HTR-8/SVneo (cell line): ENCODE measurements around the gene ANGPTL1.
"Not testable (repeated sequence)": the region's sequence is repeated elsewhere in the genome, so short reads cannot be mapped to it uniquely, and the experiment has no call there.

Experiments used
- DNase-seq: peaks from one replicate; pipeline ENCODE4 v3.0.0; 2011; ENCODE audit warnings: low spot score, mixed read lengths; ENCODE audit not compliant: insufficient read length
- FAIRE-seq: peaks from 2 replicates; lab custom pipeline; 2011; peaks lifted over from hg19 to GRCh38; lab: Jason Lieb, UNC

Gene ANGPTL1

DNA sequence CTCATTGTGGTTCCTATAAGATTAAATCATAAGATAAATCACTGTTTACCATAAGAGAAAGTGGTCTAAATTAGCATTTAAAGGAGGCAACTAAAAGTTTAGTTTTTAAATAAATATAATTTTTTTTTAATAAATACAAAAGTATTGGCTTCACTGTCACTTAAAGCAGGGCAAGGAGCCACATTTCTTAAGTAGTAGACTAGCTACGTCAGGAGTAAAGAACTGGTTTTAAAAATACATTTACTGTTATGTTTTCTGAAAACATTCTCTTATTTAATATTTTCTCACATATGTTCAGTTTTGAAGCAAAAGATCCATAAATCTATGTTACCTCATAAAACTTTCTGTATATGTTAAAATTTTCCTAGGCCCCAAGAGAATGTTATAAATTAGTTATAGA lies 2.2 kb downstream of the ANGPTL1 start:
- DNase-seq (no peak), FAIRE-seq (no peak)

GRCh38 chr1:178867670-178868069 lies 3.2 kb downstream of the ANGPTL1 start:
- DNase-seq: no peak
- FAIRE-seq: no peak

DNA sequence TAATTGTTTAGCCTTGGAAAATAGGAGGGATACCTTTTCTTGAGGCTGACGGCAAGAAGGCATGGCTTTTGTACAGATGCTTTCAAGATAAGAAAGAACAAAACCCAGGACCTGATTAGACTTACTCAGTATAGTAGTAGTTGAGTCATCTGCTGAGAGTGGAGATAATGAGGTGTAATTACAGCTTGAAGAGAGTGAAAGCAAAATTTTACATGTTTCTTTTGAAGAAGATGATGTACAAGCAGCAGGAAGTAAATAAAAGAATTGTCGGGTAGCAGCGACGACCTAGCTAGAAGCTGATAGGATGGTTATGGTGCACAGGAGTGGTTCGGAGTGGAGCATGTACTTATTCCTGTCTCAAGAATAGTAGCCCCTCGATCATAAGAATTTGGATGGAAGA lies 6.6 kb downstream of the ANGPTL1 start:
- FAIRE-seq: no peak
- DNase-seq: no peak

GRCh38 chr1:178862864-178863263 lies 8.0 kb downstream of the ANGPTL1 start:
- FAIRE-seq (no peak), DNase-seq (no peak)

DNA sequence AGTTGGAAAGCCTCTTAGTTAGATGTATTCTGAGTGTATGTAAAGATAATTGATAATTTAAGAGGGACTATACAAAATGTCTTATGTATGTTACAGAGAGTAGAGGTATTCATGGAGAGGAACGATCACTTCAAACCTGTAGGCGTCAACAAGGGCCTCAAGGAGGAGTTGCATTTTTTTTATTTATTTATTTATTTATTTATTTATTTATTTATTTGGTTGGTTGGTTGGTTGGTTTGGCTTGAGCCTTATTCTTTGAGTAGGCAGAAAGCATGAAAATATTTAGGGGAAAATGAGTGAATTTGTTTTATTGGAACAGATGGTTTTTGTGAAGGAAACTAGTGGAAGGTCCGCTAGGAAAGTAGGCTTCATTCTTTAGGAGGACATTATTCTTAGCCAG lies 8.5 kb downstream of the ANGPTL1 start:
- no peak for FAIRE-seq
- no peak for DNase-seq

DNA sequence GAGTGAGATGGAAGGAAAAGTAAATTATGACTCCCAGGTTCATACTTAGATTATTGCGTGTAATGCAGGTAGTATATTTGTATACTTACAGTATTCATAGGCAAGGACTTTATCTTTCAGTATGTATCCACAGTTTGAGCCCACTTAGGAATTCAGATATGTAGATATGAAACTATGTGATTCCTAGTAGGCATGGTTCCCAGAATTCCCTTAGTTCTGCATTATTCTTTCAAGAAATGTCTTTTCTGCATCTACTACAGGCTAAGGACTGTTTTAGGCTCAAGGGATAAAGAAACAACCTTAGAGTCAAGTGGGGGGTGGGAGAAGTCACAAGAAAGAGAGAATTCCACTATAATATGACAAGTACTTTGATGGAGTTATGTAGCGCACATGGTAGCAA lies 13.8 kb downstream of the ANGPTL1 start:
- FAIRE-seq (no peak), DNase-seq (no peak)

- DNase-seq: no peak
- FAIRE-seq: peak; percentile 28
Measured at GRCh38 chr1:178849918-178850317, 21.0 kb downstream of the ANGPTL1 start.

DNA sequence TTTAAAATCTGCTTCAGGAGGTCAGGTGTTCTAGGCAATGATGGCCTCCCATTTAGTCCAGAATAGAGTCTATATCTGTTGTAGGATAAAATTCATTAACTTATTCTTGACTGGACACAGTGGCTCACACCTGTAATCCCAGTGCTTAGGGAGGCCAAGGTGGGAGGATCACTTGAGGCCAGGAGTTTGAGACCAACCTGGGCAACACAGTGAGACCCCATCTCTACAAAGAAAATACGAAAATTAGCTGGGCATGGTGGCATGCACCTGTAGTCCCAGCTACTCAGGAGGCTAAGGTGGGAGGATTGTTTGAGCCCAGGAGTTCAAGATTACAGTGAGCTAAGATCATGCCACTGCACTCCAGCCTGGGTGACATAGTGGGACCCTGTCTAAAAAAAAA lies 23.0 kb downstream of the ANGPTL1 start:
- not testable (repeated sequence) for DNase-seq, FAIRE-seq

DNA sequence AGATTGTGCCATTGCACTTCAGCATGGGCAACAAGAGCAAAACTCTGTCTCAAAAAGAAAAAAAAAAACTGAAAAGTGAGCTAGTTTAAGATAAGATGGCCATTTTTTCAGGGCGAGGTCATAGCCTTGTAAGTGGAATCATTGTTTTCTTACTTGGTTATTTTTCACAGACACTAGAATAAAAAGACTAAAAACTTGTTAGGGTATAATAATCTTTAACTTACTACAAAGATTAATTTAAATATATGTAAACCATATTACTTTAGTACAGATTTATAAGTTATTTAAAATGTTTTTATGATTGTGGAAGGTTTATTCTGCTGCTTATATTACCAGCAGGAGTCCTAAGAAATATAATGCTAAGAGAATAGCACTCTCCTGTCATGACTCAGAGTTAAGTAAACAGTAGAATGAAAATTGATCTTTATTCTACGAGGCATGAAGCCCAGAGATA lies 23.5 kb downstream of the ANGPTL1 start:
- FAIRE-seq (no peak), DNase-seq (peak; percentile 37)

DNA sequence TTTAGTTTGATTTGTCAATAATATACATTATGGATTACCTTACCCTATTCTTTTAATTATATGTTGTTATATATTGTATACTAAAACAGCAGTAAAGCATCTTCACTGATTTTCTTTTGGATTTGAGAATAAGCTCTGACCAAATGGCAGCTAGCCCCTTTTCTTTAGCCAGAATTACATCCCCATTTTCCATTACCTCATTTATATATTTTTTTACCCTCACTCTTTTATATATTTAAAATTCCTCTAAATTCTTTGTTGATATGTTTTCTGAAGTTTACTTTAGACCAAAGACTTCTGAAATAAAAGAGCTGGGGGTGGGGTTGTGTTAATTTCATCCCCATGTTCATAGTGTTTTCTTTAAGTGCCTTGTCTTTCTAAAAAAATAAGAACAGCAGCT lies 24.6 kb downstream of the ANGPTL1 start:
- no peak for DNase-seq
- FAIRE-seq: no peak

DNA sequence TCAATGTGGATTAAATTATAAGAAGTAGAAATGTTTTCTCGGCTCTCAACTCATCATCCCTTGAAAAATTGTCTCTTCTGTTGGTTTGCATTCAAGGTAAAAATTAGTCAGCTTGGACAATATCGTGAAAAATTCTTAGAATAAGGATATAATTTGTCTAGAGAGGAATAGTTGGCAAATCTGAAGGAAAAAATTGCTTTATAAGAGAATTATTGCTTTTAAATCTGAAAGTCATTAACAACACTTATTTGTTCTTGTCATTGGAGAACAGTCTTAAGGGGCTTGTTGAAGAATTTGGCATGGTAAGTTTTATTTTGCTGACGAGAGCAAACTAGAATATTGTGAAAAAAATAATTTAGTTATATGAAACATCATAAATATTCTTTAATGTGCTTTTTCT lies 26.4 kb downstream of the ANGPTL1 start:
- no peak for FAIRE-seq
- DNase-seq: no peak

DNA sequence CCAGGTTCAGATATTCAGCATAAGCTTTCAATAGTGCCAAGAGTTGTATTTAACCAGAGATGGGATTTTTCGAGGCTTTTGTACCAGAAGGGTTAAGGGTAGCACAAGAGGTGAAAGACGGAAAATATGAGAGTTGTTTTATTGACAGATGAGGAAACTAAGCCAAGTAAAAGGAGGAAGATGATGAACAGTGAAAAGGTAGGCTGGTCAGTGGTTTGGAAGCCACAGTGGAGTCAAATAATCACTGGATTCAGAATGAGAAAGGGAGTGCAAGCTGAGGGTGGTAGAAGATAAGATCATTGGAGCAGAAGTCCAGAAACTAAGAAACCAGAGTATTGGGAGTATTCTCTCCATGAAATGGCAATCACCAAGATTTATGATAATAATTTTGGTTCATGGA lies 45.7 kb downstream of the ANGPTL1 start:
- FAIRE-seq (no peak), DNase-seq (no peak)

DNA sequence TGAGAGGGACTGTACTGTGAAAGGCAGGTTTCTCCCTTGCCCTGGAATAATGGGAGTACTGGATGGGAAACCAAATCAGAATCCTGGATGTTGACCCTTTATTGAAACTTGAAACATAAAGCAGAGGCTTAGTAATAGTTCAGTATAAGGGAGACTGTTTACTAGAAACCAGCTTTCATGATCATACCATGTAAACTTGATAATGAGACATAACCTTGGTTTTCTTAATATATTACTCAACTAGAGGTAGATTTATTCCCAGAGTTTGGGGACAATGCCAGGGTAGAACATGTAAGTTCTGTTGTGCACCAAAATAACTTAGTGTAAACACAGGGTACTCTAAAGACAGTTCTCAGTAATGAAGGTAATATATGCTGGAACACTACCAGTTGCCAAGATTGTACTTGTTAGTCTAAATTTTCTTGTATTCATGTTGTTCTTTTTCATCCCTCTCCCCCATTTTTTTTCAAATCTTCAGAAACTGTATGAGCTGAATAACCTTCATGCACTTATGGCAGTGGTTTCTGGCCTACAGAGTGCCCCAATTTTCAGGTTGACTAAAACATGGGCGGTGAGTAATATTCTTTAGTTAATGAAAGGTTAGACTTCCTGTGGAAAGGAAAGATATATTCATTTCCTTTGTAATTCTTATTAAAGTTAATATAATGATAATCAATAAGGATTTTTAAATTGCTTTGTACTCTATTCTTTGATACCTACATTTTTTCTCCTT lies 49.6 kb downstream of the ANGPTL1 start:
- FAIRE-seq: no peak
- no peak for DNase-seq

DNA sequence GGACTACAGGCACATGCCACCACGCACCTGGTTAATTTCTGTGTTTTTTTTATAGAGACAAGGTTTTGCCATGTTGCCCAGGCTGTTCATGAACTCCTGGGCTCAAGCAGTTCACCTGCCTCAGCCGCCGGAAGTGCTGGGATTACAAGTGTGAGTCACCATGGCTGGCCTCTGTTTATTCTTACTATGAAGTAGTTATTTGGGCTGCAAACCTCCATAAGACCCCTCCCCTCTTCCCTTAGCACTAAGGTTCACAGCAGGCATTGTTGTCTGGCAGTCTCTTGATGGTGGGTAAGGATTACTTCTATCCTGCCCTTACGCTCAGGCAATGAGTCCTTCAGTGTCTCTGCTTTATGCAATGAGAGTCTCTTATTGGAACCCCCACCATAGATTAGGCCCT lies 51.8 kb downstream of the ANGPTL1 start:
- no peak for FAIRE-seq
- DNase-seq: no peak

DNA sequence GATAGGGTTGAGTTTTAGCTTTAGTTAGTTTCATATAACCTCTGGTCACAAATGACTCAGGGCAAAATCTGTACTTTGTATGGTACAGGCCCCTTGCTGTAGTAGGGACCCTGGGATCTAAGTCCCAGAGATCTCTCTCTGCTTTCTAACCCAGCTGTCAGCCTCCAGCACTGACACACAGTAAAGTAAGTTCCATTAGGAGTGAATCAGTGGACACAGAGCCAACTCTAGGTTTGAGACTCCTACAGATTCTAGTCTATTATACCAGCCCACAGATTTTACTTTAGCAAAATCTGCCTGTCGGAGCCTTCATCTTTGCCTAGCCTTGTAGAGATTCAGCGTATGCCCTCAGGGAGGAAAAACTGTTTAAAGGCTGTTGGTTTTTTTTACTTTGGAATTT lies 52.5 kb downstream of the ANGPTL1 start:
- DNase-seq: no peak
- FAIRE-seq: no peak

- no peak for FAIRE-seq
- DNase-seq: no peak
Measured at GRCh38 chr1:178810585-178810984, 60.3 kb downstream of the ANGPTL1 start.

DNA sequence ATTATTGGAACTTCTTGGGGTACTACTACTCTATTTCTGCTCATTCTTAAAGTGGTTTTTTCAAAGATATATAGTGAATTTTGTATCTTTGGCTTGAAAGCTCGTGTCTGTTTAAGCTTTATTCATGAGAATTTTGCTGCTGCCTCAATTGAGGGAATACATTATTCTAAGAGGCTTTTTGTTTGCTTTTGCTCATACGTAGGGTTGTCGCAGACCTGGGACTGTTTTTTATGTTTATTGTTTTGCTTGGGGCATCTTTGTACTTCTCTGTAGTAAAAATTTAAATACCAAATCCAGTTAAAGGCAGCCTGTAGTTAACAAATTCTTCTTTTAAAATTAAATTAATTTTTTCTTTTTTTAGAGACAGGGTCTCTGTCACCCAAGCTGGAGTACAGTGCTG lies 62.3 kb downstream of the ANGPTL1 start:
- FAIRE-seq: no peak
- DNase-seq: no peak

- no peak for DNase-seq
- FAIRE-seq: no peak
Measured at GRCh38 chr1:178806665-178807300, 64.1 kb downstream of the ANGPTL1 start.

DNA sequence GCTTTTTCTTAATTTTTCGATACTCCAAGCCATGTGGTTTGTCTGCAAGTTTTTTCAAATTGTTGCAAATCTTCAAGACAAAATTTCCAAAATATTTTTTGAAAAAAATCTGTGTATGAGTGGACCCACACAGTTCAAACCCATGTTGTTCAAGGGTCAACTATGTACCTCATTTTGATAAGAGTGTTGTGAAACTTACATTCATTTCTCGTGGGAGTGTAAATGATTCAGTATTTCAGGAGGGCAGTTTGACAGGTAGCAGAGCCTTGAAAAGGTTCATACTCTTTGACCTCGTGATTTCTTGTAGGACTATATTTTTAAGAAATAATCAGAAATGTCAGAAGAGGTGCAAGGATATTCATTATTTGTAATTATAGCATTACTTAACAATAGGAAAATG lies 68.0 kb downstream of the ANGPTL1 start:
- no peak for DNase-seq
- FAIRE-seq: no peak
